Endothelial cell of umbilical vein (primary cell): ENCODE data around the gene CABLES1.

Source experiments
- CTCF ChIP-seq, 2 donors: IDR thresholded peaks; 1 replicate in 1 of 2; 2 replicates in 1 of 2; pipeline ENCODE4 v1.5.1; 2011; ENCODE audit warnings: low read length in 2 of 2, mild to moderate bottlenecking in 2 of 2, moderate library complexity in 2 of 2, control low read depth in 1 of 2, inconsistent platforms in 1 of 2, low read depth in 1 of 2; ENCODE audit not compliant: insufficient read depth in 1 of 2; ENCODE audit errors: extremely low read depth in 1 of 2
- EZH2 ChIP-seq: IDR thresholded peaks from 2 replicates; pipeline ENCODE4 v1.6.1; 2012; ENCODE audit warnings: borderline replicate concordance, low read depth, mild to moderate bottlenecking, moderate library complexity, low read length, inconsistent platforms; ENCODE audit not compliant: severe bottlenecking
- POLR2A ChIP-seq: IDR thresholded peaks from 2 replicates; pipeline ENCODE4 v1.6.1; 2012; ENCODE audit warnings: low read depth, mild to moderate bottlenecking, control low read depth, low read length
- POLR2AphosphoS5 ChIP-seq: IDR thresholded peaks from 2 replicates; pipeline ENCODE4 v1.6.1; 2012; ENCODE audit warnings: low read depth, mild to moderate bottlenecking, control low read depth, low read length, moderate library complexity; ENCODE audit not compliant: insufficient read depth

GRCh38 chr18:23274638-23275482, 139.6 kb downstream of the CABLES1 start:
- TF ChIP-seq CTCF (IDR thresholded peaks at IDR 0.05; ENCODE audit: extremely low read depth in 1 of 2, insufficient read depth in 1 of 2, low read depth in 1 of 2, low read length in 2 of 2) (no peak), EZH2 (no peak), POLR2AphosphoS5 (no peak), POLR2A (no peak)
